Loucy (cell line): ENCODE data around the gene CFAP107.

Source experiments
- H2AFZ ChIP-seq: fragments of 200-600 bp; sonication (generic); 2 replicates; pipeline ENCODE4 v1.6.0; 2016; ENCODE audit warnings: antibody characterized with exemption, mild to moderate bottlenecking, low read length, moderate library complexity
- H3F3A ChIP-seq: fragments of 200-600 bp; 2 replicates; pipeline ENCODE4 v1.6.0; 2016; ENCODE audit warnings: antibody characterized with exemption, low read depth, mild to moderate bottlenecking
- H3K27me3 ChIP-seq: fragments of 200-600 bp; sonication (generic); 2 replicates; pipeline ENCODE4 v1.6.1; 2014; ENCODE audit warnings: low read length, mild to moderate bottlenecking; ENCODE audit not compliant: insufficient read depth, poor library complexity, severe bottlenecking
- H3K36me3 ChIP-seq: fragments of 200-600 bp; sonication (generic); 2 replicates; pipeline ENCODE4 v1.6.1; 2016; ENCODE audit warnings: low read length; ENCODE audit not compliant: insufficient read depth
- H3K4me1 ChIP-seq: fragments of 200-600 bp; sonication (generic); 2 replicates; pipeline ENCODE4 v1.5.1; 2014; ENCODE audit warnings: low read length, mild to moderate bottlenecking; ENCODE audit not compliant: insufficient read depth, poor library complexity, severe bottlenecking
- H3K4me2 ChIP-seq: fragments of 200-600 bp; sonication (generic); 2 replicates; pipeline ENCODE4 v1.6.0; 2014; ENCODE audit warnings: antibody characterized with exemption, low read length, low read depth, mild to moderate bottlenecking; ENCODE audit not compliant: poor library complexity, severe bottlenecking
- H3K4me3 ChIP-seq: fragments of 200-600 bp; sonication (generic); 2 replicates; pipeline ENCODE4 v1.5.1; 2014; ENCODE audit warnings: low read length, mild to moderate bottlenecking, mixed read lengths; ENCODE audit not compliant: poor library complexity, severe bottlenecking
- H3K79me2 ChIP-seq: fragments of 200-600 bp; sonication (generic); 2 replicates; pipeline ENCODE4 v1.6.1; 2014; ENCODE audit warnings: low read length; ENCODE audit not compliant: insufficient read depth
- H3K9ac ChIP-seq: fragments of 200-600 bp; sonication (generic); 2 replicates; pipeline ENCODE4 v1.6.0; 2014; ENCODE audit warnings: mild to moderate bottlenecking, low read depth, low read length, moderate library complexity; ENCODE audit not compliant: poor library complexity, severe bottlenecking
- H3K9me2 ChIP-seq: fragments of 200-600 bp; sonication (generic); replicated peaks from 2 replicates; pipeline ENCODE4 v1.6.1; 2016; ENCODE audit warnings: low read depth, low read length, mixed read lengths
- H3K9me3 ChIP-seq: fragments of 200-600 bp; sonication (generic); 2 replicates; pipeline ENCODE4 v1.6.1; 2014; ENCODE audit warnings: mild to moderate bottlenecking, antibody characterized with exemption, low read length, low read depth; ENCODE audit not compliant: insufficient read depth
- H4K20me1 ChIP-seq: fragments of 200-600 bp; sonication (generic); 2 replicates; pipeline ENCODE4 v1.6.0; 2014; ENCODE audit warnings: antibody characterized with exemption, low read length, mild to moderate bottlenecking; ENCODE audit not compliant: insufficient read depth, poor library complexity, severe bottlenecking
- EZH2phosphoT487 ChIP-seq: fragments of 200-600 bp; IDR thresholded peaks from 2 replicates; pipeline ENCODE4 v1.6.1; 2018; ENCODE audit warnings: antibody characterized with exemption, mild to moderate bottlenecking, moderate library complexity, borderline replicate concordance
- TF ChIP-seq, protein P1 (sequence below): fragments of 200-600 bp; sonication (generic); conservative IDR thresholded peaks from 2 replicates; pipeline ENCODE4 v1.5.1; 2014; ENCODE audit warnings: mild to moderate bottlenecking, antibody characterized with exemption, low read length

Gene CFAP107

GRCh38 chr1:12772520-12772919 lies 26.5 kb downstream of the CFAP107 start:
- Histone ChIP-seq H2AFZ (no peak overlapping the region), H4K20me1 (no peaks in the 10 kb centered on the region), H3F3A (no peaks in the 10 kb centered on the region), H3K9me2 (no peaks in the 10 kb centered on the region), H3K9ac (no peak overlapping the region), H3K9me3 (no peaks in the 10 kb centered on the region), H3K36me3 (no peaks in the 10 kb centered on the region), H3K79me2 (no peaks in the 10 kb centered on the region), H3K4me3 (no peak overlapping the region), H3K4me1 (no peaks in the 10 kb centered on the region), H3K4me2 (no peak overlapping the region), H3K27me3 (no peaks in the 10 kb centered on the region)
- no peak for TF ChIP-seq EZH2phosphoT487
- TF ChIP-seq, protein P1, sequence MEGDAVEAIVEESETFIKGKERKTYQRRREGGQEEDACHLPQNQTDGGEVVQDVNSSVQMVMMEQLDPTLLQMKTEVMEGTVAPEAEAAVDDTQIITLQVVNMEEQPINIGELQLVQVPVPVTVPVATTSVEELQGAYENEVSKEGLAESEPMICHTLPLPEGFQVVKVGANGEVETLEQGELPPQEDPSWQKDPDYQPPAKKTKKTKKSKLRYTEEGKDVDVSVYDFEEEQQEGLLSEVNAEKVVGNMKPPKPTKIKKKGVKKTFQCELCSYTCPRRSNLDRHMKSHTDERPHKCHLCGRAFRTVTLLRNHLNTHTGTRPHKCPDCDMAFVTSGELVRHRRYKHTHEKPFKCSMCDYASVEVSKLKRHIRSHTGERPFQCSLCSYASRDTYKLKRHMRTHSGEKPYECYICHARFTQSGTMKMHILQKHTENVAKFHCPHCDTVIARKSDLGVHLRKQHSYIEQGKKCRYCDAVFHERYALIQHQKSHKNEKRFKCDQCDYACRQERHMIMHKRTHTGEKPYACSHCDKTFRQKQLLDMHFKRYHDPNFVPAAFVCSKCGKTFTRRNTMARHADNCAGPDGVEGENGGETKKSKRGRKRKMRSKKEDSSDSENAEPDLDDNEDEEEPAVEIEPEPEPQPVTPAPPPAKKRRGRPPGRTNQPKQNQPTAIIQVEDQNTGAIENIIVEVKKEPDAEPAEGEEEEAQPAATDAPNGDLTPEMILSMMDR, result no peak

- no peaks in the 10 kb centered on the region for H3F3A ChIP-seq
- no peaks in the 10 kb centered on the region for H3K9me3 ChIP-seq
- no peak within 1 kb of the TSS for H3K9ac ChIP-seq
- no peaks in the 10 kb centered on the region for H4K20me1 ChIP-seq
- no peaks in the 10 kb centered on the region for H3K9me2 ChIP-seq
- no peaks in the 10 kb centered on the region for H3K27me3 ChIP-seq
- TF ChIP-seq, protein P1, result no peak
- no peak for TF ChIP-seq EZH2phosphoT487
- no peaks in the 10 kb centered on the region for H3K36me3 ChIP-seq
- H3K79me2 ChIP-seq, result no peaks in the 10 kb centered on the region
- H3K4me1 ChIP-seq, result no peaks in the 10 kb centered on the region
- H3K4me2 ChIP-seq, result no peak within 1 kb of the TSS
- no peak within 1 kb of the TSS for H3K4me3 ChIP-seq
- H2AFZ ChIP-seq, result no peak within 1 kb of the TSS
Measured at GRCh38 chr1:12773438-12773837, 27.4 kb downstream of the CFAP107 start, which contains the start of gene PRAMEF12. Gene PRAMEF12 (plus strand): TSS chr1:12773738. CDS start chr1:12774868, 1,130 bp downstream.

DNA sequence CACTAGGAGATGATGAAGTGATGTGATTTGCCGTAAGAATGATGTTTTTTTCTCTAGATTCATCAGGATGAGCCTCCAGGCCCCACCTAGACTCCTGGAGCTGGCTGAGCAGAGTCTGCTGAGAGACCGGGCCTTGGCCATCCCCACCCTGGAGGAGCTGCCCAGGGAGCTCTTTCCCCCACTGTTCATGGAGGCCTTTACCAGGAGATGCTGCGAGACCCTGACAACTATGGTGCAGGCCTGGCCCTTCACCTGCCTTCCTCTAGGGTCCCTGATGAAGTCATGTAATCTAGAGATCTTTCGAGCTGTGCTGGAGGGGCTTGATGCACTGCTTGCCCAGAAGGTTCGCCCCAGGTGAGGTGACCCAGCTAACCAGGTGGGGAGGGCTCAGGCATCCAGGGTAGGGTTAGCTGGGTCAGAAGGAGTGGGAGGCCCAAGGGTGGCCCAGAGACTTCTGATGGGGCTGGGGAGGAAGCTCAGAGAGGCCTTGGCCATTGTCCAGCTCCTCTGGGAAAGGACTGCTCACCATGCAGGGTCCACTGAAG lies 28.9 kb downstream of the CFAP107 start:
- H3K9ac ChIP-seq, result no peak overlapping the region
- H4K20me1 ChIP-seq, result no peaks in the 10 kb centered on the region
- no peak overlapping the region for H2AFZ ChIP-seq
- H3K9me3 ChIP-seq, result no peaks in the 10 kb centered on the region
- no peak overlapping the region for H3K4me2 ChIP-seq
- H3K4me3 ChIP-seq, result no peak overlapping the region
- H3K36me3 ChIP-seq, result no peaks in the 10 kb centered on the region
- no peaks in the 10 kb centered on the region for H3K4me1 ChIP-seq
- no peaks in the 10 kb centered on the region for H3F3A ChIP-seq
- TF ChIP-seq EZH2phosphoT487, result no peak
- TF ChIP-seq, protein P1, result no peak
- no peaks in the 10 kb centered on the region for H3K27me3 ChIP-seq
- no peaks in the 10 kb centered on the region for H3K9me2 ChIP-seq
- H3K79me2 ChIP-seq, result no peaks in the 10 kb centered on the region
